Measurements from ENCODE around the gene YIPF3. TPM values are rescaled to one million over a fixed set of nuclear protein-coding genes. Genes with fewer than 3 reads are reported as not detected.

The YIPF3 gene
- total RNA-seq, 1 donor from 2014 or later = 69.9 TPM

DNA sequence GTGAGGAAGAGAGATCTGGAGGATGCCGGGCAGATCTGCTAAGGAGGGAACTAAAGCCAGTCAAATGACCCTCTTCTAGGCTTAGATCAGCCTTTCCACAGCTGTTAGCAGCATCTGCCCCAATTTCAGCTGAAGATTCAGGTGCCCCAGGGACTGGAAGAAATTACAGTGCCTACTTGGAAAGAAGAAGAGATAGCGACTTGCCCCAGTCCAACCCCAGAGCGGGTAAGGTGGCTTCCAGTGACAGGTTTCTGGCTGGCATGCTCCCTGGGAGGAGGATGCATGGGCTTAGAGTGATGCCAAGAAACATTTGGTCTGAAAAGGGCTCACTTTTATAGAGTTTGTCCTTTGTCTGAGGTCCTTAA is 38.7 kb downstream of the YIPF3 start:
- intact Hi-C loops (cut with micrococcal nuclease) = no loop called here
- TF ChIP-seq, protein P1, sequence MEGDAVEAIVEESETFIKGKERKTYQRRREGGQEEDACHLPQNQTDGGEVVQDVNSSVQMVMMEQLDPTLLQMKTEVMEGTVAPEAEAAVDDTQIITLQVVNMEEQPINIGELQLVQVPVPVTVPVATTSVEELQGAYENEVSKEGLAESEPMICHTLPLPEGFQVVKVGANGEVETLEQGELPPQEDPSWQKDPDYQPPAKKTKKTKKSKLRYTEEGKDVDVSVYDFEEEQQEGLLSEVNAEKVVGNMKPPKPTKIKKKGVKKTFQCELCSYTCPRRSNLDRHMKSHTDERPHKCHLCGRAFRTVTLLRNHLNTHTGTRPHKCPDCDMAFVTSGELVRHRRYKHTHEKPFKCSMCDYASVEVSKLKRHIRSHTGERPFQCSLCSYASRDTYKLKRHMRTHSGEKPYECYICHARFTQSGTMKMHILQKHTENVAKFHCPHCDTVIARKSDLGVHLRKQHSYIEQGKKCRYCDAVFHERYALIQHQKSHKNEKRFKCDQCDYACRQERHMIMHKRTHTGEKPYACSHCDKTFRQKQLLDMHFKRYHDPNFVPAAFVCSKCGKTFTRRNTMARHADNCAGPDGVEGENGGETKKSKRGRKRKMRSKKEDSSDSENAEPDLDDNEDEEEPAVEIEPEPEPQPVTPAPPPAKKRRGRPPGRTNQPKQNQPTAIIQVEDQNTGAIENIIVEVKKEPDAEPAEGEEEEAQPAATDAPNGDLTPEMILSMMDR (IDR thresholded peaks at IDR 0.05; ENCODE audit: borderline replicate concordance) = no peak
- Histone ChIP-seq H3K27ac (replicated peaks) (peak overlapping the region; percentile 83), H3K4me3 (peak overlapping the region; percentile 77), H3K27me3 (ENCODE audit: low read depth) (no peaks in the 10 kb centered on the region), H3K4me1 (peaks cover 61% of the 10 kb centered on the region), H3K9me3 (replicated peaks) (no peaks in the 10 kb centered on the region), H3K36me3 (peaks cover 2% of the 10 kb centered on the region)
- no peak for DNase-seq

DNA sequence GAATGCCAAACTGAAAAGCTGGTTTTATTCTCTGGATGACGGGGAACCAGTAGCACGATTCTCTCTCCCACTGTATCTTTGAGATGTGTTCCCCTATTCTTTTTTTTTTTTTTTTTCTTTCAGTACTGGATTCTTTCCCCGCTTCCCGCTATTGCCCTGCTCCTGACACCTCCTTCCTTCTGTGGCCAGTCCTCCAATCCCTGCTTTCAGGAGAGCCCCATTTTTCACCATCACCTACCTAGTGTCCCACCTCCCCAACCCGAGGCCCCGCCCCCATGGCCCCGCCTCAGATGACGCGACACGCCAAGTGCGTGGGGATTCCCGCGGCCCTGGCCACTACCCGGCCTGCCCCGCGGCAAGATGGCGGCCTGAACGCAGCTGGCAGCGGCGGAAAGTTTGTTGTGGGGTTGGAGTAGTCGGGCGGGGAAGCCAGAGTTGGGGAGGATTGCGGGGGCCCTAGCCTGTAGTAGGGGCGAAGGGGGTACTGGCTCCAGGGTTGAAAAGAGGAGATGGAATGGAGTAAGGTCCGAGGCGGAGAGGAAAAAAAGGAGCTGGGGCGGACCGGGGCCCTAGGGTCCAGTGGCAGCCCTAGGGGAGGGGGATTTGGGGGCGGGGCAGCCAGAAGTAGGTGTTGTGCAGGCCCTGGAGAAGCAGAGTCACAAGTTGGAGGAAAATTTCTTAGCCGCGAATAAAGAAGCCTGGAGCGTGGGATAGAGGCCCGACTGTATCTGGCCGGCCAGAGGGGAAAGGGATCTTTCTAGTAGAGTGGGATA is 39.3 kb downstream of the YIPF3 start, which contains the start of gene TJAP1:
Gene TJAP1 (plus strand): TSS at position 336 of the 773 bp plus-strand sequence. CDS start 21,432 bp downstream, outside the sequence.
- H3K4me1 ChIP-seq = peaks cover 60% of the 10 kb centered on the region
- DNase-seq = peak; percentile 94
- H3K27ac ChIP-seq (replicated peaks) = peak within 1 kb of the TSS; percentile 83
- H3K4me3 ChIP-seq = peak within 1 kb of the TSS; percentile 77
- no peaks in the 10 kb centered on the region for H3K9me3 ChIP-seq (replicated peaks)
- no peaks in the 10 kb centered on the region for H3K27me3 ChIP-seq (ENCODE audit: low read depth)
- peaks cover 2% of the 10 kb centered on the region for H3K36me3 ChIP-seq
- intact Hi-C loops (cut with micrococcal nuclease) = no loop called here
- TF ChIP-seq, protein P1 (IDR thresholded peaks at IDR 0.05; ENCODE audit: borderline replicate concordance) = no peak

DNA sequence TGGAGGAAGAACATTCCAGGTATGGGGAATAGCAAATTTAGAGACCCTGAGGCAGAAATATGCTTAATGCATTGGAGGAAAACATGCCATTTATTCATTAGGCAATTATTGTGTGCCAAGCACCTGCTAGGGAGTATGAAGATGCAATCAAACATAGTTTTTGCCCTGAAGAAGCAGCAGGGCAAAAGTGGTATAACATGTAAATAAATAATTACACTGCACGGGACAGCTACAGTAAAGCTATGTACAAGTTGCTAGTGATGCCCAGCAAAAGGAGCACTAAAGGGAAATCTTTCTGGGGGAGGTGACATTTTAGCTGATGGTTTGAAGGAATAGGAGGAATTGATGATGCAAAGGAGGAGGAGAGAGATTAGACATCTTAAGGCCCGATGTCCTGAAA is 40.0 kb downstream of the YIPF3 start:
- intact Hi-C loops (cut with micrococcal nuclease) = no loop called here

DNA sequence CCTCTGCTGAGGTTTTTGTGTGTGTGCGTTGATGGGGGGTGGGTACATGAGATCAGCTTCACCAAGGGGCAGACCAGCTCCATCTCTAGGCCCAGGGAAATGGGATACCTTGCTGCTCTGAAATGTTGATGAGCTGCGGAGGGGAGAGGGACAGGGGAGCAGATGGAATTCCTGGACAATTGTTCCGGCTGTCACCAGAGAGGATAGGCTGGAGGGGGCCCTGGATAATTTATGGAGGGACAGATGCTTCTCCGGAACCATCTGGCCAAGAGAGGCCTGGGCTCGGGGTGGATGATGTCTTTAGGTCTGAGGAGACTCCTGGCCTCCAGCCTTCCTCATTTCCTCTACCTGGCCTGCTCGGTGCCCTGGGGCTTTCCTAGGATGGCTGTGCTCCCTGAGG is 41.2 kb downstream of the YIPF3 start:
- H3K27me3 ChIP-seq (ENCODE audit: low read depth) = no peaks in the 10 kb centered on the region
- DNase-seq = no peak
- intact Hi-C loops (cut with micrococcal nuclease) = no loop called here
- no peaks in the 10 kb centered on the region for H3K9me3 ChIP-seq (replicated peaks)
- TF ChIP-seq, protein P1 (IDR thresholded peaks at IDR 0.05; ENCODE audit: borderline replicate concordance) = no peak
- peaks cover 2% of the 10 kb centered on the region for H3K36me3 ChIP-seq
- no peak overlapping the region for H3K27ac ChIP-seq (replicated peaks)
- no peak overlapping the region for H3K4me3 ChIP-seq
- peaks cover 42% of the 10 kb centered on the region for H3K4me1 ChIP-seq

More for the DNA sequence above, 40.0 kb downstream of the YIPF3 start:
- Histone ChIP-seq H3K27me3 (ENCODE audit: low read depth) (no peaks in the 10 kb centered on the region), H3K4me3 (peak overlapping the region; percentile 77), H3K27ac (replicated peaks) (peak overlapping the region; percentile 83), H3K36me3 (peaks cover 2% of the 10 kb centered on the region), H3K9me3 (replicated peaks) (no peaks in the 10 kb centered on the region), H3K4me1 (peaks cover 53% of the 10 kb centered on the region)
- no peak for DNase-seq
- TF ChIP-seq, protein P1 (IDR thresholded peaks at IDR 0.05; ENCODE audit: borderline replicate concordance) = no peak

DNA sequence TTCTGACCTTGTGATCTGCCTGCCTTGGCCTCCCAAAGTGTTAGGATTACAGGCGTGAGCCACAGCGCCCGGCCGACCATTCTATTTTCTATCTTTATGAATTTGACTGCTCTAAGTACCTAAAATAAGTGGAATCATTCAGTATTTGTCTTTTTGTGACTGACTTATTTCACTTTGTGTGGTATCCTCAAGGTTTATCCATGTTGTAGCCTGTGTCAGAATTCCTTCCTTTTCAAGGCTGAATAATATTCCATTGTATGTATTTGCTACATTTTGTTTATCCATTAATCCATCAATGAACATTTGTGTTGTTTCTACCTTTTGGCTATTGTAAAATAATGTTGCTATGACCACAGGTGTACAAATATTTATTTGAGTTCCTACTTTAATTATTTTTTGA is 44.2 kb downstream of the YIPF3 start:
- Histone ChIP-seq H3K36me3 (no peaks in the 10 kb centered on the region), H3K4me3 (no peak overlapping the region), H3K27ac (replicated peaks) (no peak overlapping the region), H3K9me3 (replicated peaks) (no peaks in the 10 kb centered on the region), H3K4me1 (peaks cover 36% of the 10 kb centered on the region), H3K27me3 (ENCODE audit: low read depth) (peaks cover 5% of the 10 kb centered on the region)
- intact Hi-C loops (cut with micrococcal nuclease) = no loop called here
- TF ChIP-seq, protein P1 (IDR thresholded peaks at IDR 0.05; ENCODE audit: borderline replicate concordance) = no peak
- DNase-seq = no peak

All from left ventricle myocardium inferior (tissue), 1 donor.